Fibroblast of skin of scalp (primary cell): ENCODE results near the gene KRT77.

Experiments
- DNase-seq: peaks from one replicate; pipeline ENCODE4 v3.0.0-alpha.2; 2013

The KRT77 gene

DNA sequence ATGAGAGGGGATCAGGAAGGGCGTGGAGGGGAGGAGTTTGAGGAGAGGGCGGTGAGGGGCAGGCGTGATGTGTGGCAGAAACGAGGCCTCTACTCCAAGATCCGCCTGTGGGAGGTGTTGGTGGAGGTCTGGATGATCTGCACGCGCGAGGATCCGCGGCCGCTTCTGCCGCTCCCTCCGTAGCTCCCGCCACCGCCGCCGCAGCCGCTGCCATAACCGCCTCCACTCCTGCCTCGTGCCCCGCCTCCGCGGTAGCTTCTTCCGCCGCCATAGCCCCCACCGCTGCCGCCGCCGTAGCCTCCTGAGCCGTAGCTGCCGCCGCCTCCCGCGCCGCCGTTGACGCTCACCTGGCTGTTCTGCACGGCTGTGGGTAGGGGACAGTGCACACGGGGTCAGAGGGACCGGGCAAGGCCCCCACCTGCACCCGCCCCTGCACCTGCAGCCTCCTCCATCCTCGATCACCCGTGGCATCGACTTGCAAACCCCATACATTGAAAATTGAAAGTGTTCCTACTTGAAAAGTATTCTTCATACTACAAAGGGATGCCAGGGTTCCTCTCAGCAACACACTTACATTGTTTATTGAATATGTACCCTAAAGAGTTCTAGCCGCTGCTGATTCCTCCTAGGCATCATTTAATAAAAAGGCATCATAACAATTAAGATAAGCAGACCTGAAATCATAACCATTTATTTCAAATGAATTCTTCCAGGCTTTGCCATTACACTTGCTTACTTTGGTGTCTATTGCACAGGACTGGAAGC lies 12.1 kb downstream of the KRT77 start:
- DNase-seq: no peak

DNA sequence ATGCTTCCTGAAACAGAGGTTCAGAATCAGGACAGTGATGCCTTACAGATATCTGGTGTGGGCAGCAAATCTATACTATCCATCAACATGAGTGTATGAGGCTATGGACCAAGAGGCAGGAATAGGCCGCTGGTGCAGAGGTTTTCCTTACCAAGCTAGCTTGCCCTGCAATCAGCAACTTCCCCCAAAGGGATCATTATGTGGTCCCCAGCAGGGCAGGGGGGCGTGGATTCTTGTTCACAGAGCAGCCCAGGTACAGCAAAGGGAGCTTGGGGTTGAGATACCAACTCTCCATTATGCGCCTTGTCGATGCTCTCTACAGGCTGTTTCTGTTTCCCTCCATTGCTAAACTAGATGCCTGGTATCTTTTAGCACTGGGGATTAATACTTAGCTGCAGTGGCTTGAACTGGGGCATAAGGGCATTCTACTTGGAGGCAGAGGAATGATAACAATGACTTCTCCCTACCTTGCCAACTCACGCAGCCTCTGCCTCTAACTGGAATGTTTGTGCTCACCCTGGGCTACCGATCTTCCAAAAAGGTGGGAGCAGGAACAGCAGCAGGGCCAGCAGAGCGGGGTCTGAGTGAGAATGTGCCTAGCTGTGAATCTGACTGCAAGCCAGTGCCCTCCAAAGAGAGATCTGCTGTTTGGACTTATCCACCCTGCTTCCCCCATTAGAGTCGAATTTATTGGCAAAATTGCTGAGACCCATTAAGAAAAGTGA lies 12.8 kb downstream of the KRT77 start:
- no peak for DNase-seq

DNA sequence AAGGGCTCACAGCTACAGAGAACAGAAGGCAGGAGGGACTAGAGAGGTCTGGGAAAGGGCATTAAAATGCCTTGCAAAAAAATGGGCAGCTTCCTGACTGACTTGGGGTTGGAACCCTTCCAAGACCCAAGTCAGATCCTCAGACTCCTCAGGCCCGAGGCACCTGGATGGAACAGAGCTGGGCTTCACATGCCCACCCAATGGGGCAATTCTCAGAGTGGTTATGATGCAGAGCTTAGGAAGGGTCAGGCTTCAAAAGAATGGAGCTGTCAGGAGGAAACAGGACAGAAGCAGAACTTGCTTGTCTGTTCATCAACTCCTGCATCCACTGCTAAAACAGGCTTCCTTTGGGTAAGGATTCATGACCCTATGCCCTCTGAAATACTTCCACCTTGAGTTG lies 13.4 kb downstream of the KRT77 start:
- DNase-seq: no peak

DNA sequence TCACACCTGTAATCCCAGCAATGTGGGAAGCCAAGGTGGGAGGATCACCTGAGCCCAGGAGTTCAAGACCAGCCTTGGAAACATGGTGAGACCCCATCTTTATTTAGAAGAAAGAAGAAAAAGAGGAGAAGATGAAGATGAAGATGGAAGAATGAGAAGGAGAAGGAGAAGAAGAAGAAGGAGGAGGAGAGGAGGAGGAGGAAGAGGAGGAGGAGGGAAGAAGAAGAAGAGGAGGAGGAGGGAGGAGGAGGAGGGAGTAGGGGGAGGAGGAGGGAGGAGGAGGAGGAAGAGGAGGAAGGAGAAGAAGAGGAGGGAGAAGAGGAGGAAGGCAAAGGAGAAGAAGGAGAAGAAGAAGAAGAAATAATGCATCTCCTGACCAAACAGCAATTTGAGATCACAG lies 14.1 kb downstream of the KRT77 start:
- DNase-seq: no peak

GRCh38 chr12:52688481-52688880 lies 14.8 kb downstream of the KRT77 start:
- no peak for DNase-seq

DNA sequence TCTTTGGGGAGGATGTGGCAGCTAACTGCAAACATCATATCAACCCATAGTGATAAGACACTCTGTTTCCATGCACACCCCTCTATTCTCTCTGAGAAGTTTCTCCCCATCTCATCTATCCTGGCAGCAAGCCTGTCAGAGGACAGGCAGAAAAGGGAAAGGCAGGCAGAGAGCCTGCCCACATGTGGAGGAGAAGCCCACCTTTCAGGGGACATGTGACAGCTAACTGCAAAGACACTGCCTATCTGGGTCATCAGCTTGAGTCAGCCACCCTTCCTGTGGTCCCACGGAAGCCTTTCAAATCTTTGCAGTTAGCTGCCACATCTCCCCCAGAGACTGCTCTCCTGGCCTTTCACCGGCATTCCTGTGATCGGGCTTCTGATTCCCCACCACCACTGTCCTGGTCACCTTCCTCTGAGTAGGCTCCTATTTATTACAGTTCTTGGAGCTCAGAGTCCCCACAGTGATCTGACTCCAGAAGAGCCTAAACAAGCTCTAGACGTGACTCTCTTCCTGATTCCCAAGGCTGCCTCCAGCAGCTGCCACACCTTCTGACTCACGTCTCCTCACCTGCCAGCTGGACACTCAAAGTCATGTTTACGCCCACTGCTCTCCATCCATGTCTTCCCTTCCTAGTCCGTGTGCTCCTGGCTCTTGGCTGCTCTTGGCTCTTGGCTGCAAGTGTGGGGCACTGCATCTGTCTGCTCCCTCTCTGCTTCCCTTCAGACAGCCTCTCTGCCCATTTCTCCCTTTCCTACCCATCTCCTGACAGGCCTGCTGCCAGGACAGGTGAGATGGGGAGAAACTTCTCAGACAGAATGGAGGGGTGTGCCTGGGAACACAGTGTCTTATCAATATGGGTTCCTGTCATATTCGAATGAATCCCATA lies 15.6 kb downstream of the KRT77 start:
- no peak for DNase-seq

DNA sequence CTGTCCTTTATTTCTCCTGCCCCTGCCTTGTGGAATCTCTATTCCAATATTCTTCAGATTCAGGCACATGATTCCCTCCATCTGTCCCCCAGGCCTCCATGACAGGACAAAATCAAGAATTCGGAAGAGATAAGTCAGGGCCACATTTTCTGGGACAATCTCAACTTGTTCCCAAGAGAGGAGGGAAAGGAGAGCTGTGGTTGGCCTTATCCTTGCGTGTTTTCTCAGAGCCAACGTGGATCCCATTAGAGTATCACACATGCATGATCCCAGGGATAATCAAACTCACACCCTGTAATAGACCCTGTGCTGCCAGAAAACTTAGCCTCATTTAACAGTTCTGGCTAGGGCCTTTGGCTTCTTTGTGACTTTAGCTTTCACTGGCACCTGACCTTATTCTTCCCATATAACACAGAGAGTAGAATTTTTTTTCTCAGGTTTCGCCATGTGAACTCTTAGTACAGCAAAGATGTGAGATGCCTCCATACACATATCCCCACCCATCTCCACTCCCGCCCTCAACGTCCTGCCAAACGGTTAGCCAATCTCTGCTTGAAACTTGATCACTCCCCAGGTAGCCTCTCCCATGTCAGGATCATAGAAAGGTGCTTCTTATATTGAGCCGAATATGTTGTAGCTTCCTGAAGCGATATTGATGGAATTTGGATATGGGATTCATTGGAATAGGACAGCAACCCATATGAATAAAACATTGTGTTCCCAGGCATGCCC lies 16.4 kb downstream of the KRT77 start:
- no peak for DNase-seq

DNA sequence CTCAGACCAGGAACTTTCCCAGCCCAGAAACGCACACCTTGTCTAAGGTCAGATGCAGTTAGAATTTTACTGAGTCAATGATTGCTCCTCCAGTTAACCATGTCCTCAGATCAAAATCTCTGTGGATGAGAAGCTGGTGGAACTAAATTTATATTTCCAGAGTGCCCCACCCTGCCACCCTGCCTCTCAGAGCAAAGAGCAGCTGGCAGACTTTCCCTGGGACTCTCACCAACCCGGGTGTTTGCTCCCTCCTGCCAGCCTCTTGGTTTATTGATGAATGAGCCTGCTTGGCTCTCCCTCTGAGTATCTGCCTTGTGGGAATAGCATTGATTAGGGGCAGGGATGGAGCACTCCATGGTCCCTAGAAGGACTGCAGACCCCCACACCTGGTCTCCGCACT lies 17.3 kb downstream of the KRT77 start:
- no peak for DNase-seq

GRCh38 chr12:52685406-52685890 lies 17.9 kb downstream of the KRT77 start:
- no peak for DNase-seq

DNA sequence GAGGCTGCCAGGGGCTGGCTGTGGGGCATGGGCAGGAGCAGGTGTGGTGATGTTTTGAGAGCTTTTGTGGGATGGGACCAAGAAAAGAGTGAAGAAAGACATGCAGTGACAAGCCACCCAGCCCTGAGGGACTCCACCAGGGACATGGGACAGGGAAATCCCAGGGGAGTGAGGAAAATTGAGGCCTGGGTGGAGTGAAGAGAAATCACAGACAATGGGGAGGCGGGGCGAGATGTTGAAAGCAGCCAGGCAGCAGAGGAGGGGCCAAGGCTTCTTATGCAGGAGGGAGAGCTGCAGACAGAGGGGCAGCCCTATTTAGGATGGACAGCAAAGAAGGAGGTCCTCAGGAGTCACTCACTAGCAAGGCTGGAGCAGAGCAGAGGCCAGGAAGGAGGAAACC lies 18.9 kb downstream of the KRT77 start:
- DNase-seq: no peak

DNA sequence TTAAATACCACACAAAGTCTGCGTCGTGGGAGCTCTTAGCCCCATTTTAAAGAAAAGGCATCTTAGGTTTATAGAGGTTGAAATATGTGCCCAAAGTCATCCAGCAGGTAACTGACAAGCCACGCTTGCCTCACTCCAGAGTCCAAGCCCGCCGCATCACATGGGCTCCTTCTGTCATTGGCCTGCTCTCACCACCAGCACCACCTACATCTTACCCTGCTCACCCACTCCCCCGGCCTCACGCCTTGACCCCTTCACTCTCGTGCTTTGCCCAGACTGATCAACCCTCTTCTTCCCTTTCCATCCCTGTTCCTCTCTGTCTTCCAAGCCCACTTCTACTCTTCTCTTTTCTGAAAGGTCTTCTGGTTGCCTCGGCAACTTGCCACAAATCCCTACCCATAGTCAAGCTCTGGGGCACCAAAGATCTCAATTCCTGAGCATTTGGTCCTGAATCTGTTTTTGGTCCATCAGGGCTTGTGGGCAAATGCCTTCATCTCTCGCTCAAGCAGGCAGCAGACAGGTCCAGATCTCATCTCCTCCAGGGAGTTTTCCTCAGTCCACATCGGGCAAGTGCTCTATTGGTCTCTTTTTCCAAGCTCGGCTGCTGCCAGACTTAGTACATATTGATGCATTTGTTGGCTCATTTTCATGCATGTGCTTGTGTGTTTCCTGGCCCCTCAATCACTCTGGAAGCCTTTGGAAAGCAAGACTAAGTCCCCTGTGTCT lies 19.6 kb downstream of the KRT77 start:
- no peak for DNase-seq

GRCh38 chr12:52682938-52683574 lies 20.3 kb downstream of the KRT77 start:
- DNase-seq: no peak

- no peak for DNase-seq
Measured at GRCh38 chr12:52682381-52682660, 21.0 kb downstream of the KRT77 start.

DNA sequence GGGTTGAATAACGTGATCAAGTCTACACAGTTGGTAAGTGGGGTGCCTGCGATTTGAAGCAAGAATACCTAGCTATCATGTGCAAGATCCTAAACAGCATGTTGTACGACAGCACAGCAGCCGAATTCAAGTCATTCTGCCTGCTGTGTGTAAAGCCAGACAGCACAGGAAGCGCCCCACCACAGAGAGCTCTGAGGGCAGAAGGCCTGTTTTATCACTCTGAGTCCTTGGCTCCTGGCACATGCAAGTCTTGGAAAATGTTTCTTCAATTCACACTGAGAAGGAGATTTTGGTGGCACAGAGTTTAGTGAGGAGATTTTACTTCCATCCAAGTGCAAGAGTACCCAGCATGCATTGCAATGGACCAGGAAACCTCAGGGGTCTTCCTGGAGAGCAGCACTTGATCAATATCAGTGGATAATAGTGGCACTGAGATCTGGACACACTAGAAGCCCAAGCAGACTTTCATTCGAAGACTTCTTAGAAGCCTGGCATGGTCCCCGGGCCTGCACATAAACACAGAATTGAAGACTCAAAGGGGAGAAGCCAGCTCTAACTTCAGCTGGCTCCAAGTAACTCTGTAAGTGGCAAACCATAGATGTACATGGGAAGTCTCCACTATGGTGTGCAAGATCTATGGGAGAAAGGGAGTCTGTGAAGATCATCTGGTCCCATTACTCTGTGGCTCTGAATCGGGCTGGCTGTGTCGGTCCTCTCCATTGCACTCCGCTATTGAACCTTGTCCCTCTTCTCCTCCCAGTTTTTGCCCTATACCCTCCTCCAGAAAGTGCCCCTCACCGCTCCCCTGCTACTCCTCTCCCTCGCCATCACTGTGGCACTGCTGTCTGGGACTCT lies 21.6 kb downstream of the KRT77 start:
- no peak for DNase-seq

GRCh38 chr12:52680363-52680762 lies 23.0 kb downstream of the KRT77 start, which contains the start of gene KRT1:
TSS of gene KRT1 (minus strand) at chr12:52680407. CDS start at chr12:52680348, 59 bp downstream.
- DNase-seq: no peak

DNA sequence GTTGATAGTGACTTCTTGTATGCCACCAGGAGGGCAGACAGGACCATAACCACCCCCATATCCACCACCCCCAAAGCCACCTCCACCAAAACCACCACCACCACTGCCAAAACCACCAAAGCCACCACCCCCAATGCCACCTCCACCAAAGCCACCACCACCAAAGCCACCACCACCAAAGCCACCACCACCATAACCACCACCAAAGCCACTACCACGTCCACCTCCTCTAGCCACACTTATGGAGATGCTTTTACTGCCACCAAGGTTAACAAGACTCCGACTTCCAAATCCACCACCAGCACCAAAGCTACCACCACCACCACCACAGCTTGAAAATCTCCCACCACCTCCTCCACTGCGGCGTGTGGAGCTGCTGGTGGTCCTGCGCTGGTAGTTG lies 23.4 kb downstream of the KRT77 start:
- DNase-seq: no peak

- DNase-seq: no peak
Measured at GRCh38 chr12:52677671-52678070, 25.7 kb downstream of the KRT77 start.

- no peak for DNase-seq
Measured at GRCh38 chr12:52677126-52677525, 26.2 kb downstream of the KRT77 start.

DNA sequence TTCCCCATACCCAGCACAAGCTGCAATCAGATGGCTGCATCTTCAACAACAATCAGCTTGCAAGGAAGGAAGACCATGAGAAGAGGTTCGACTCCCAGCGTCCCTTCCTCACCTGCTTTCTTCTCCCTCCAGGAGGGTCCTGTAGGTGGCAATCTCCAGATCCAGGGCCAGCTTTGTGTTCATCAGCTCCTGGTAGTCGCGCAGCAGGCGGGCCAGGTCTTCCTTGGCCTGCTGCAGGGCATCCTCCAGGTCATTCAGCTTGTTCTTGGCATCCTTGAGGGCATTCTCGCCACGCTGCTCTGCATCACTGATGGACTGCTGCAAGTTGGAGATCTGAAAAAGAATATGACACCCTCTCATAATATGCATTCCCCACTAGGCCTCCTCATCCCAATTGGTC lies 27.2 kb downstream of the KRT77 start:
- no peak for DNase-seq

DNA sequence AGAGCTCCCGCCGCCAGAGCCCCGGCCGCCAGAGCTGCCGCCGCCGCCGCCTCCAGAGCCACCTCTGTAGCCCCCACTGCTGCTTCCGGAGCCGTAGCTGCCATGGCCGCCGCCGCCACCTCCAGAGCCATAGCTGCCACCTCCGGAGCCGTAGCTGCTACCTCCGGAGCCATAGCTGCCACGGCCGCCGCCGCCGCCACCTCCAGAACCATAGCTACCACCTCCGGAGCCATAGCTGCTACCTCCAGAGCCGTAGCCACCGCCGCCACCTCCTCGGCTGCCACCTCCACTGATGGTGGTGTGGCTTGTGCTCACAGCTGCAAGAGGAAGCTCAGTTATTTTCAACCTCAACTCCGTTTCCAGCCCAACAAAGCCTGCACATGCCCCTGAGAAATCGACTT lies 28.0 kb downstream of the KRT77 start:
- DNase-seq: no peak
